Measurements from ENCODE around the gene PAX8. TPM values are rescaled to one million over a fixed set of nuclear protein-coding genes. Genes with fewer than 3 reads are reported as not detected.

The PAX8 gene
- total and polyA plus RNA-seq, 3 experiments from 2014 or later: 0.97 to 2.3 (median 2.3) TPM

DNA sequence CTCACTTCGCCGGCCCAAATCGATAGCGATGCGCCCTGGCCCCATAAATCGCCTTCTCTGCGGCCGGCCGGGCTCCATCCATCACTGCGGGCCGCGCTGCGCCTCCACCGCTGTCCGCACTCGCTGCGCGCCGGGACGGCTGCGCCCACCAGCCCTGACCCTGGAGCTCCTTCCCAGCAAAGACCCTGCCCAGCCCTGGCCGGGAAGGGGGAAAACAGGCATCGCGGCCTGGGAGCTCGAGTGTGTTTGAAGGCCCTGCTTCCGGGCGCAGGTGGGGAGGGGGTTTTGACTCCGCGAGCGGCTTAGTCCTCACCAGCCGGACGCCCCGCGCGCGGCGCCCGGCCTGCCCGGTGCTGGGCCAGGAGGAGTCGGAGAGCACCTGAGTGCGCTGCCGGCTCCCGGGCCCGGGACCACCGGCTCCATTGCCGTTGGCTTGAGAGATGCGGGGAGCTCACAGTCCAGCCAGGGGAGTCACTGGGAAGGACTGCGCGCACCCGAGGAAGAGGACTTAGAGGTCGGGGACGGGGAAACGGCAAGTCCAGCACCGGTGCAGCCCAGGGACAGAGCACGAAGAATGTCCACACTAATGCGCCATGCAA, 1.1 kb downstream of the PAX8 start:
- POLR2A ChIA-PET: no interaction called here
- H3K4me1 Mint-ChIP-seq: peaks cover 13 to 28% (median 16%) of the 10 kb centered on the region in 3 donors

GRCh38 chr2:113276761-113277425, 1.8 kb downstream of the PAX8 start:
- Histone ChIP-seq H3K4me1 (ENCODE audit: insufficient read depth, low read length) (peaks cover 34% of the 10 kb centered on the region), H3K27me3 (ENCODE audit: insufficient read depth, low read length, poor library complexity, severe bottlenecking) (peaks cover 48% of the 10 kb centered on the region), H3K27ac (ENCODE audit: low read depth, low read length) (no peak overlapping the region), H3K4me3 (ENCODE audit: low read length) (no peak overlapping the region), H3K36me3 (ENCODE audit: insufficient read depth, low read length) (no peaks in the 10 kb centered on the region), H3K9me3 (ENCODE audit: low read length) (no peaks in the 10 kb centered on the region)
- Mint-ChIP-seq H3K4me3 (peak overlapping the region in 3 of 7 donors; percentile 58 to 64 (median 61)), H3K27me3 (peaks cover 56 to 71% of the 10 kb centered on the region in 2 donors), H3K27ac (no peak overlapping the region), H3K9me3 (no peaks in the 10 kb centered on the region), H3K36me3 (peaks cover 0 to 2% (median 0%) of the 10 kb centered on the region in 3 donors), H3K4me1 (peaks cover 14 to 32% (median 17%) of the 10 kb centered on the region in 3 donors)
- DNase-seq: no peak
- CTCF ChIA-PET: interaction anchor here (1.4 kb wide), 1 partner anchor 94 kb away, joined by 5 read pairs; no protein-coding TSS in a partner anchor
- POLR2A ChIA-PET: interaction anchor here (0.5 kb wide), 1 partner anchor 87 kb away, joined by 3 read pairs; no protein-coding TSS in a partner anchor

More for the DNA sequence above, 1.1 kb downstream of the PAX8 start:
- H3K27ac Mint-ChIP-seq: no peak overlapping the region
- H3K9me3 ChIP-seq (ENCODE audit: low read length): no peaks in the 10 kb centered on the region
- peak overlapping the region in 3 of 7 donors; percentile 58 to 64 (median 61) for H3K4me3 Mint-ChIP-seq
- H3K36me3 Mint-ChIP-seq: peaks cover 0 to 2% (median 0%) of the 10 kb centered on the region in 3 donors
- no peaks in the 10 kb centered on the region for H3K9me3 Mint-ChIP-seq
- peaks cover 56 to 73% of the 10 kb centered on the region in 2 donors for H3K27me3 Mint-ChIP-seq
- no peak overlapping the region for H3K27ac ChIP-seq (ENCODE audit: low read depth, low read length)
- H3K36me3 ChIP-seq (ENCODE audit: insufficient read depth, low read length): no peaks in the 10 kb centered on the region
- peaks cover 41% of the 10 kb centered on the region for H3K27me3 ChIP-seq (ENCODE audit: insufficient read depth, low read length, poor library complexity, severe bottlenecking)
- H3K4me1 ChIP-seq (ENCODE audit: insufficient read depth, low read length): peaks cover 32% of the 10 kb centered on the region
- DNase-seq: no peak
- CTCF ChIA-PET: interaction anchor here (1.4 kb wide), 1 partner anchor 93 kb away, joined by 5 read pairs; no protein-coding TSS in a partner anchor
- H3K4me3 ChIP-seq (ENCODE audit: low read length): no peak overlapping the region

DNA sequence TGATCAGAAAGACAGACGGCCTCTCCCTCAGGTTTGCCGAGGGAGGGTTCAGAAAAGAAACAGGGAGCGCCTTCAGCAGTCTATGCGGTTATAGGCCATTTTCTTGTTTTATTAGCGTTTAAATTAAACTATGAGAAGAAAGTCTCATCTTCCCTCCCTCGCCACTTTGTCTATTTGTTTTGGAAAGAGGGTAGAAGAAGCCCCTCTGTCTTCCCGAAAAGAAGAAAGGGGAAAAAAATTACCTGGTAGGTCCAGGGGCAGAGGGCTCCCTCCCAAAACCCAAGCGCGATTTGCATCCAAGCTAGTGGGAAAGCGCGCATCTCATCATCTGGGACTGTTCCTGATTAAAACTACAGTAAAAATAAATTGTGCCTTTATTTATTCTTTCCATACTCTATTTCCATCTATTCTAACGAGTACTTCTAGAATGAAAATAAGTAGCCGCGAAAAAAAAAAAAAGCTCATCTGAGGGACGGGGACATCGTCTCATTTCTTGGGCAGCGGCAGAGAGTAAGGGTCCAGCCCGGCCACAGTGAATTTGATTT, 2.4 kb downstream of the PAX8 start:
- H3K27me3 ChIP-seq (ENCODE audit: insufficient read depth, low read length, poor library complexity, severe bottlenecking): peaks cover 49% of the 10 kb centered on the region
- Mint-ChIP-seq H3K4me1 (peaks cover 14 to 32% (median 17%) of the 10 kb centered on the region in 3 donors), H3K9me3 (no peaks in the 10 kb centered on the region), H3K4me3 (peak overlapping the region in 2 of 7 donors; percentile 19 to 20), H3K36me3 (peaks cover 0 to 2% (median 0%) of the 10 kb centered on the region in 3 donors), H3K27ac (no peak overlapping the region), H3K27me3 (peaks cover 56 to 71% of the 10 kb centered on the region in 2 donors)
- H3K4me3 ChIP-seq (ENCODE audit: low read length): no peak overlapping the region
- ChIA-PET POLR2A (interaction anchor here (0.5 kb wide), 1 partner anchor 86 kb away, joined by 3 read pairs; no protein-coding TSS in a partner anchor), CTCF (no interaction called here)
- H3K9me3 ChIP-seq (ENCODE audit: low read length): no peaks in the 10 kb centered on the region
- no peaks in the 10 kb centered on the region for H3K36me3 ChIP-seq (ENCODE audit: insufficient read depth, low read length)
- no peak overlapping the region for H3K27ac ChIP-seq (ENCODE audit: low read depth, low read length)
- peaks cover 34% of the 10 kb centered on the region for H3K4me1 ChIP-seq (ENCODE audit: insufficient read depth, low read length)
- no peak for DNase-seq

- ChIA-PET POLR2A (no interaction called here), CTCF (interaction anchor here (0.9 kb wide), 1 partner anchor 14 kb away, joined by 3 read pairs; no protein-coding TSS in a partner anchor)
- Histone ChIP-seq H3K36me3 (ENCODE audit: insufficient read depth, low read length) (no peaks in the 10 kb centered on the region), H3K4me1 (ENCODE audit: insufficient read depth, low read length) (peaks cover 34% of the 10 kb centered on the region), H3K27me3 (ENCODE audit: insufficient read depth, low read length, poor library complexity, severe bottlenecking) (peaks cover 49% of the 10 kb centered on the region), H3K4me3 (ENCODE audit: low read length) (no peak overlapping the region), H3K9me3 (ENCODE audit: low read length) (no peaks in the 10 kb centered on the region), H3K27ac (ENCODE audit: low read depth, low read length) (no peak overlapping the region)
- Mint-ChIP-seq H3K27me3 (peaks cover 55 to 69% of the 10 kb centered on the region in 2 donors), H3K4me3 (peak overlapping the region in 2 of 7 donors; percentile 1 to 11), H3K36me3 (peaks cover 0 to 2% (median 0%) of the 10 kb centered on the region in 3 donors), H3K9me3 (no peaks in the 10 kb centered on the region), H3K27ac (no peak overlapping the region), H3K4me1 (peaks cover 14 to 32% (median 17%) of the 10 kb centered on the region in 3 donors)
- DNase-seq: no peak
Measured at GRCh38 chr2:113275556-113276215, 3.0 kb downstream of the PAX8 start.

DNA sequence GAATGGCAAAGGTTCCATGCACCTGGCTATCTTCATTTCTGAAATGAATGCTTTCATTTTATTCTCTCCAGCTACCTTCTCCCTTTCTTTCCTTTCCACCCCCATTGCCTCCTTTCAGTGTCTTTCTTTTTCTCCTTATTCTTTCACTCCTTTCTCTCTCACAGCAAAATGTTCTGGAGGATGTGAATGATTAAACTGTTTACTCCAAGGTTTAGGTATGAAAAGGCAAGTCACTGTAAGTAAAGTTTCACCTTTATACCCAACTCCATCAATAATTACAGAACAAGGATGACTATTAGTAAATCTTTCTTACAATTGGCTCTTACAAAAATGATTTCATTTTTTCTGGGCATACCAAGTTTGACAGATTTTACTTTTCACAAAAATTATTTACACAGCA, 4.3 kb downstream of the PAX8 start:
- H3K4me1 Mint-ChIP-seq: peaks cover 14 to 32% (median 17%) of the 10 kb centered on the region in 3 donors
- CTCF ChIA-PET: interaction anchor here (0.9 kb wide), 1 partner anchor 13 kb away, joined by 3 read pairs; no protein-coding TSS in a partner anchor
- no peaks in the 10 kb centered on the region for H3K36me3 ChIP-seq (ENCODE audit: insufficient read depth, low read length)
- H3K4me1 ChIP-seq (ENCODE audit: insufficient read depth, low read length): peaks cover 34% of the 10 kb centered on the region
- peaks cover 49% of the 10 kb centered on the region for H3K27me3 ChIP-seq (ENCODE audit: insufficient read depth, low read length, poor library complexity, severe bottlenecking)
- no peaks in the 10 kb centered on the region for H3K9me3 Mint-ChIP-seq
- no peaks in the 10 kb centered on the region for H3K9me3 ChIP-seq (ENCODE audit: low read length)
- H3K4me3 ChIP-seq (ENCODE audit: low read length): no peak overlapping the region
- no peak overlapping the region for H3K27ac Mint-ChIP-seq
- no peak for DNase-seq
- H3K27ac ChIP-seq (ENCODE audit: low read depth, low read length): no peak overlapping the region
- H3K27me3 Mint-ChIP-seq: peaks cover 51 to 58% of the 10 kb centered on the region in 2 donors
- no peak overlapping the region for H3K4me3 Mint-ChIP-seq
- H3K36me3 Mint-ChIP-seq: peaks cover 0 to 2% (median under 1%) of the 10 kb centered on the region in 3 donors
- POLR2A ChIA-PET: no interaction called here

- Histone ChIP-seq H3K27me3 (ENCODE audit: insufficient read depth, low read length, poor library complexity, severe bottlenecking) (peaks cover 49% of the 10 kb centered on the region), H3K36me3 (ENCODE audit: insufficient read depth, low read length) (no peaks in the 10 kb centered on the region), H3K4me3 (ENCODE audit: low read length) (no peak overlapping the region), H3K4me1 (ENCODE audit: insufficient read depth, low read length) (peaks cover 34% of the 10 kb centered on the region), H3K27ac (ENCODE audit: low read depth, low read length) (no peak overlapping the region), H3K9me3 (ENCODE audit: low read length) (no peaks in the 10 kb centered on the region)
- no peak for DNase-seq
- Mint-ChIP-seq H3K9me3 (no peaks in the 10 kb centered on the region), H3K4me3 (no peak overlapping the region), H3K27me3 (peaks cover 47 to 53% of the 10 kb centered on the region in 2 donors), H3K4me1 (peaks cover 14 to 32% (median 17%) of the 10 kb centered on the region in 3 donors), H3K27ac (no peak overlapping the region), H3K36me3 (peaks cover 0 to 4% (median 0%) of the 10 kb centered on the region in 3 donors)
- ChIA-PET POLR2A (no interaction called here), CTCF (no interaction called here)
Measured at GRCh38 chr2:113273981-113274380, 4.7 kb downstream of the PAX8 start.

DNA sequence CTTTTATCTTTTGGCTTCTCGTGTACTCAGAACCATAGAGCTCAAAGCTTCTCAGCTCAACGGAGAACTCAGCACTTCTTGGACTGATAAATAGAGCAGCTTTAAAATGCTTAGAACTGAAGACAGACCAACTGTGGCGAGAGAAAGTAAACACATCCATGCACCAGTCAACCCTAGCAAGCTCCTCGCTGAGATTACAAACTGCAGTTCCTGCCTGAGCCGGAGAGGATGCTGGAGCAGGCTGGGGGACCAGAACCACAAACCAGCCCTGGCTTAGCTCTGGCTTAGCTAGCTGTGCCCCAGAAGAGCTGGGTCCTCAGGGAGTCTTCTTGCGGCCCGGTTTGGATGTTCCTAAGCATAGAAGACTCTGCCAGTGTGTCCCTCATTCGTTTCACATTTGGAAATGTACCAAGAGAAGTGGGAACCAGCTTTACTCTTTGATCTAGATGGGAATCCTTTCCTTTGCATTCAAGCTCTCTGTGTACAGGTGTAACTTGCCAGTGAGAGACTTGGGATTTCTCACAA, 5.6 kb downstream of the PAX8 start:
- Mint-ChIP-seq H3K27ac (no peak overlapping the region), H3K4me3 (no peak overlapping the region), H3K9me3 (no peaks in the 10 kb centered on the region), H3K4me1 (peaks cover 14 to 32% (median 17%) of the 10 kb centered on the region in 3 donors), H3K27me3 (peaks cover 44 to 50% of the 10 kb centered on the region in 2 donors), H3K36me3 (peaks cover 0 to 6% (median 0%) of the 10 kb centered on the region in 3 donors)
- DNase-seq: peak in 1 of 5 donors; percentile 32
- Histone ChIP-seq H3K27me3 (ENCODE audit: insufficient read depth, low read length, poor library complexity, severe bottlenecking) (peaks cover 49% of the 10 kb centered on the region), H3K4me3 (ENCODE audit: low read length) (no peak overlapping the region), H3K4me1 (ENCODE audit: insufficient read depth, low read length) (peaks cover 34% of the 10 kb centered on the region), H3K27ac (ENCODE audit: low read depth, low read length) (no peak overlapping the region), H3K9me3 (ENCODE audit: low read length) (no peaks in the 10 kb centered on the region), H3K36me3 (ENCODE audit: insufficient read depth, low read length) (no peaks in the 10 kb centered on the region)
- CTCF ChIA-PET: interaction anchor here (1.3 kb wide), 1 partner anchor 117 kb away, joined by 3 read pairs; no protein-coding TSS in a partner anchor
- POLR2A ChIA-PET: no interaction called here
